Measurements from ENCODE around the gene UTP25. TPM values are rescaled to one million over a fixed set of nuclear protein-coding genes. Genes with fewer than 3 reads are reported as not detected.
A peak's percentile ranks its signal among the peaks of the same experiment; 100 is the strongest.

Gene UTP25
- polyA plus RNA-seq, 1 donor (not counting 4 experiments of a cell fraction or from before 2014, with no cell fraction given): 13.3 TPM

DNA sequence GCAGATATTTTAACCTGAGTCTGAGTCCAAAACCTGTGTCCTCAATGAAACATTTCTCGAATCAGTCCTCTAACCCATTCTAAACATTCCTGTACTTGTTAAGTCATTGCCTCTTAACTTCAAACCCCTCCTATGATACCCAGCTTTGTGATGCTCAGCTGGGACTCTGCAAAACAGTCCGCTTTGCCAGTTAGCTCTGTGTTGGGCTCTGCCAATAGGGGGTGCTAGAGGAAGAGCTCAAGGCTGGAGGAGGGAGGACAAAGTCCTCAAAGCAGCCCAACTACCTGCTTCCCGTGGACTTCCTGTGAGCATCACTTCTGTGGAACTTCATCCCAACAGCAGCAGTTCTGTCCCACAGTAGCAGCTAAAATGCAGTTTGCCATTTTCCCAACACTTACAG is 72.2 kb downstream of the UTP25 start:
- dilution Hi-C loops (cut with MboI; ENCODE audit: extremely low pct_ligation_motif_present, low sequenced_read_pairs): no loop called here
- peak overlapping the region; percentile 69 for H3K9ac ChIP-seq (ENCODE audit: control insufficient read depth, extremely low read depth, insufficient read depth, low read length)
- no peak for DNase-seq (ENCODE audit: low read depth, low spot score)

DNA sequence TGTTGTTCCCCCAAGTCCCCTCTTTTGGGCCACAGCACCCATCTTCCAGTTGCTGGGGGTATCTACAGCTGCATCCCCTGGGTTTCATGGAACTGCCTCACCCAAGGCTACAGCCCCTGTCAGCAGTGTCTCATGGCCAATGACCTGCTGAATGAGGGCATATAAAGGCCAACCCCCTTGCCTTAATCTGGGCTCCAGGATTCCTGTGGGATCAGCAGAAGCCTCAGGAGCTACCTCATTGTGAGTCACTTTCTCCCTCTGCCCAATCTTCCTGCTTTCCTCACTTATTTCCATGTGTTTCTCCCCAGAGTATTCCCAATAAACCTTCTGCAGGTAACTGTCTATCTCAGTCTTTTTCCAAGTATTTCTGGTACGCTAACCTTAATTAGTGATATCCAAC is 73.0 kb downstream of the UTP25 start:
- Histone ChIP-seq H3K4me3 (ENCODE audit: control insufficient read depth in 2 of 3, extremely low read depth in 1 of 3, insufficient read depth in 2 of 3, low read depth in 1 of 3, low read length in 3 of 3) (peak overlapping the region; percentile 7 to 37 (median 13)), H3K9ac (ENCODE audit: control insufficient read depth, extremely low read depth, insufficient read depth, low read length) (peak overlapping the region; percentile 69), H2AFZ (ENCODE audit: control insufficient read depth, low read length) (no peak overlapping the region), H3K27ac (ENCODE audit: control insufficient read depth, insufficient read depth, low read length) (peak overlapping the region; percentile 97), H3K36me3 (ENCODE audit: control insufficient read depth in 2 of 2, extremely low read depth in 1 of 2, insufficient read depth in 2 of 2, low read length in 2 of 2) (peaks cover 0 to 5% of the 10 kb centered on the region in 2 experiments), H3K4me1 (ENCODE audit: control insufficient read depth, extremely low read depth, insufficient read depth, low read length) (peaks cover 35% of the 10 kb centered on the region), H3K9me1 (ENCODE audit: control insufficient read depth, extremely low read depth, insufficient read depth, low read length) (no peaks in the 10 kb centered on the region), H3K9me3 (ENCODE audit: control insufficient read depth, low read depth, low read length) (no peaks in the 10 kb centered on the region), H3K27me3 (ENCODE audit: control insufficient read depth, extremely low read depth, insufficient read depth, low read length) (no peaks in the 10 kb centered on the region), H3K4me2 (ENCODE audit: control insufficient read depth, extremely low read depth, insufficient read depth, low read depth, low read length) (peak overlapping the region; percentile 80), H3K79me2 (ENCODE audit: control insufficient read depth, insufficient read depth, low read length) (no peaks in the 10 kb centered on the region), H4K20me1 (ENCODE audit: control insufficient read depth, extremely low read depth, insufficient read depth, low read length) (no peaks in the 10 kb centered on the region)
- TF ChIP-seq, protein P1, sequence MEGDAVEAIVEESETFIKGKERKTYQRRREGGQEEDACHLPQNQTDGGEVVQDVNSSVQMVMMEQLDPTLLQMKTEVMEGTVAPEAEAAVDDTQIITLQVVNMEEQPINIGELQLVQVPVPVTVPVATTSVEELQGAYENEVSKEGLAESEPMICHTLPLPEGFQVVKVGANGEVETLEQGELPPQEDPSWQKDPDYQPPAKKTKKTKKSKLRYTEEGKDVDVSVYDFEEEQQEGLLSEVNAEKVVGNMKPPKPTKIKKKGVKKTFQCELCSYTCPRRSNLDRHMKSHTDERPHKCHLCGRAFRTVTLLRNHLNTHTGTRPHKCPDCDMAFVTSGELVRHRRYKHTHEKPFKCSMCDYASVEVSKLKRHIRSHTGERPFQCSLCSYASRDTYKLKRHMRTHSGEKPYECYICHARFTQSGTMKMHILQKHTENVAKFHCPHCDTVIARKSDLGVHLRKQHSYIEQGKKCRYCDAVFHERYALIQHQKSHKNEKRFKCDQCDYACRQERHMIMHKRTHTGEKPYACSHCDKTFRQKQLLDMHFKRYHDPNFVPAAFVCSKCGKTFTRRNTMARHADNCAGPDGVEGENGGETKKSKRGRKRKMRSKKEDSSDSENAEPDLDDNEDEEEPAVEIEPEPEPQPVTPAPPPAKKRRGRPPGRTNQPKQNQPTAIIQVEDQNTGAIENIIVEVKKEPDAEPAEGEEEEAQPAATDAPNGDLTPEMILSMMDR (optimal IDR thresholded peaks at IDR 0.05 in 1 of 3, IDR thresholded peaks at IDR 0.05 in 1 of 3, conservative IDR thresholded peaks at IDR 0.05 in 1 of 3; ENCODE audit: extremely low read depth in 1 of 3, insufficient read depth in 2 of 3, low read length in 3 of 3): no peak
- TF ChIP-seq EZH2 (IDR thresholded peaks at IDR 0.05; ENCODE audit: low read length): no peak
- dilution Hi-C loops (cut with MboI; ENCODE audit: extremely low pct_ligation_motif_present, low sequenced_read_pairs): no loop called here
- peak; percentile 58 for DNase-seq (ENCODE audit: low read depth, low spot score)
- peak; percentile 98 for FAIRE-seq

More for the DNA sequence above, 72.2 kb downstream of the UTP25 start:
- no peaks in the 10 kb centered on the region for H3K79me2 ChIP-seq (ENCODE audit: control insufficient read depth, insufficient read depth, low read length)
- no peaks in the 10 kb centered on the region for H3K27me3 ChIP-seq (ENCODE audit: control insufficient read depth, extremely low read depth, insufficient read depth, low read length)
- FAIRE-seq: no peak
- H3K27ac ChIP-seq (ENCODE audit: control insufficient read depth, insufficient read depth, low read length): peak overlapping the region; percentile 97
- H3K4me2 ChIP-seq (ENCODE audit: control insufficient read depth, extremely low read depth, insufficient read depth, low read depth, low read length): peak overlapping the region; percentile 80
- H3K4me1 ChIP-seq (ENCODE audit: control insufficient read depth, extremely low read depth, insufficient read depth, low read length): peaks cover 42% of the 10 kb centered on the region
- no peaks in the 10 kb centered on the region for H3K9me1 ChIP-seq (ENCODE audit: control insufficient read depth, extremely low read depth, insufficient read depth, low read length)
- no peaks in the 10 kb centered on the region for H3K9me3 ChIP-seq (ENCODE audit: control insufficient read depth, low read depth, low read length)
- H3K36me3 ChIP-seq (ENCODE audit: control insufficient read depth in 2 of 2, extremely low read depth in 1 of 2, insufficient read depth in 2 of 2, low read length in 2 of 2): peaks cover 0 to 5% of the 10 kb centered on the region in 2 experiments
- no peak overlapping the region for H3K4me3 ChIP-seq (ENCODE audit: control insufficient read depth in 2 of 3, extremely low read depth in 1 of 3, insufficient read depth in 2 of 3, low read depth in 1 of 3, low read length in 3 of 3)
- TF ChIP-seq EZH2 (IDR thresholded peaks at IDR 0.05; ENCODE audit: low read length): no peak
- TF ChIP-seq, protein P1 (optimal IDR thresholded peaks at IDR 0.05 in 1 of 3, IDR thresholded peaks at IDR 0.05 in 1 of 3, conservative IDR thresholded peaks at IDR 0.05 in 1 of 3; ENCODE audit: extremely low read depth in 1 of 3, insufficient read depth in 2 of 3, low read length in 3 of 3): peak; percentile 62 to 69 (median 65)
- no peaks in the 10 kb centered on the region for H4K20me1 ChIP-seq (ENCODE audit: control insufficient read depth, extremely low read depth, insufficient read depth, low read length)
- H2AFZ ChIP-seq (ENCODE audit: control insufficient read depth, low read length): no peak overlapping the region
